BLaER1 treated with 17β-estradiol and CSF1 and Interleukin-3, amounts not matched to agents 10 nM and 100 nM (cell line): Measurements from ENCODE around the gene RSF1.
A peak's percentile ranks its signal among the peaks of the same experiment; 100 is the strongest.
"Not testable (repeated sequence)": the region's sequence is repeated elsewhere in the genome, so short reads cannot be mapped to it uniquely, and the experiment has no call there.

ENCODE experiments used
- H3K27ac ChIP-seq, 11 experiments: shearing (Covaris generic); formaldehyde crosslinking; 2 replicates each; pipeline ENCODE4 v1.8.1; 2022
- H3K27me3 ChIP-seq, 11 experiments: shearing (Covaris generic); formaldehyde crosslinking; 2 replicates each; pipeline ENCODE4 v1.8.1; 2022
- H3K36me3 ChIP-seq, 11 experiments: shearing (Covaris generic); formaldehyde crosslinking; 2 replicates each; pipeline ENCODE4 v1.8.1; 2022
- H3K4me1 ChIP-seq, 10 experiments: shearing (Covaris generic); formaldehyde crosslinking; 2 replicates each; pipeline ENCODE4 v1.8.1; 2022
- H3K4me2 ChIP-seq, 11 experiments: shearing (Covaris generic); formaldehyde crosslinking; 2 replicates each; pipeline ENCODE4 v1.8.1; 2022
- H3K4me3 ChIP-seq, 10 experiments: shearing (Covaris generic); formaldehyde crosslinking; 2 replicates each; pipeline ENCODE4 v1.8.1; 2022
- H3K9ac ChIP-seq, 11 experiments: shearing (Covaris generic); formaldehyde crosslinking; 2 replicates each; pipeline ENCODE4 v1.8.1; 2022
- H3K9me3 ChIP-seq, 11 experiments: shearing (Covaris generic); formaldehyde crosslinking; replicated peaks in 1 of 11; 2 replicates each; pipeline ENCODE4 v1.8.1; 2022
- H4K20me1 ChIP-seq, 11 experiments: shearing (Covaris generic); formaldehyde crosslinking; 2 replicates each; pipeline ENCODE4 v1.8.1; 2022
- Cebpa-rat ChIP-seq, 11 experiments: shearing (Covaris generic); IDR thresholded peaks; 2 replicates each; pipeline ENCODE4 v1.8.1; 2022

The RSF1 gene

DNA sequence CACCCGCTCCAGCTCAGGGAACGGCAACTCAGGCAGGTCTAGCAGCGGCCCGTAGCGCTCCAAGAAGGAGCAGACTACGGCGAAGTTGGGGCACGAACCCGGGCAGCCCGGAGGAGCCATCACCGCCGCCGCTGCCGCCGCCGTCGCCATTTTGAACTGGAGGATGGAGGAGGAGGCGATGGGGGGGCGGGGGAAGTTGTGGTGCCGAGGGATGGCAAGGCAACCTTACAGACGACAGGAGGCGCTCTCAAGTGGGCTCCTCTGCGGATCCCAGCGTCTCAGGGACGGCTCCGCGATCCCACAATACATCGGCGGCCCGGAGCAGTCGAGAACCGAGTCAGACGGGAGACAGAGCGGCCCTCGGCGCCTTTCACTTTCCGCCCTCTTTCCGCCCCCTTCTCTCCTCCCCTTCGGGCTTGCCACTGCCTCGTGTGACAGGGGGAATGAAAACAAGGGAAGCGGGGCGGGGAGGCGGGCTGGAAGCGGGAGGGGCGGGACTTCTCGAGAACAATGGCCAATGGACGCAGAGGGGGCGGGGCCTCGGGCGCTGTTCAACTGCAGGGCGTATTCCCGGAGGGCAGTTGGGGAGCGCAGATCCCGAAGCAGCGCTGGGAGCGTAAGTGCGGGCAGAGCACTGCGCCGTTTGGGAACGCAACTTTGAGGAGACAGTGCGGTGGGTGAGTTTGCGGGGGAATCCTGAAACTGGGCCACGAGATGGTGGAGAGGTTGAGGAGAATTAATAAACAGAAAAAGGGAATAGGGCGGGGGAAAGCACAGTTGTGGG, at the start of gene RSF1, which contains the start of gene AAMDC:
Gene RSF1, minus strand, starts transcription at position 158 of the 784 bp plus-strand sequence. Its CDS starts 8 bp downstream, at position 150.
Gene AAMDC, plus strand, starts transcription at position 580 of the 784 bp plus-strand sequence. CDS start 21,353 bp downstream, outside the sequence.
- H3K4me2 ChIP-seq = peak within 1 kb of the TSS; percentile 89 to 99 (median 96)
- no peak for TF ChIP-seq Cebpa-rat (IDR thresholded peaks at IDR 0.05)
- peak within 1 kb of the TSS; percentile 95 to 100 (median 100) for H3K4me3 ChIP-seq

DNA sequence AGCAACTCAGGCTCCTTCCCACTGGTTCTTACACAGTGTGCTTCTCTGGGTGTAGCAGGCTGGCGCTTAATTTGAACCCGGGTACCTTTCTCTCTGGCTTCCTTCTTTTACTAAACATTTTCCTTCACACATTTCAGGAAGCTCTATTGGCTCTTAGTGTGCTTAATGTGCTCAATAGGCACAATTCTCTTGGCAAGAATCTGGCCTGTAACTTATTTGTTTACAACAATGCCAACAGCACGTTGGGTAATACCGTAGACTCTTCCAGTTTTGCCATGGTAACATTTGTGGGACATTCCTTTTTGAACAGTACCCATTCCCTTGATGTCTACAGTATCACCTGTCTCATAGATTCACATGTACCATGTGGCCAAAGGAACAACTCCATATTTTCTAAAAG, 48.2 kb upstream of the RSF1 start:
- Histone ChIP-seq H4K20me1 (no peaks in the 10 kb centered on the region), H3K9ac (no peak overlapping the region), H3K4me3 (no peak overlapping the region), H3K4me1 (no peaks in the 10 kb centered on the region), H3K27ac (no peak overlapping the region), H3K27me3 (no peaks in the 10 kb centered on the region), H3K36me3 (peaks cover 26 to 61% (median 45%) of the 10 kb centered on the region in 11 experiments), H3K9me3 (no peaks in the 10 kb centered on the region), H3K4me2 (no peak overlapping the region)
- no peak for TF ChIP-seq Cebpa-rat (IDR thresholded peaks at IDR 0.05)

More for the DNA sequence above, at the start of gene RSF1, which contains the start of gene AAMDC:
- Histone ChIP-seq H4K20me1 (peaks cover 23 to 43% (median 36%) of the 10 kb centered on the region in 11 experiments), H3K27ac (peak within 1 kb of the TSS; percentile 78 to 98 (median 96)), H3K9ac (peak within 1 kb of the TSS; percentile 93 to 99 (median 98)), H3K36me3 (peaks cover 0 to 24% (median 11%) of the 10 kb centered on the region in 11 experiments; a peak in 10 of 22 replicates), H3K27me3 (peaks cover 0 to 17% (median 9%) of the 10 kb centered on the region in 11 experiments; a peak in 11 of 22 replicates), H3K4me1 (peaks cover 20 to 51% (median 27%) of the 10 kb centered on the region in 10 experiments), H3K9me3 (peaks cover 0 to 5% (median under 1%) of the 10 kb centered on the region in 11 experiments; a peak in 6 of 22 replicates)

DNA sequence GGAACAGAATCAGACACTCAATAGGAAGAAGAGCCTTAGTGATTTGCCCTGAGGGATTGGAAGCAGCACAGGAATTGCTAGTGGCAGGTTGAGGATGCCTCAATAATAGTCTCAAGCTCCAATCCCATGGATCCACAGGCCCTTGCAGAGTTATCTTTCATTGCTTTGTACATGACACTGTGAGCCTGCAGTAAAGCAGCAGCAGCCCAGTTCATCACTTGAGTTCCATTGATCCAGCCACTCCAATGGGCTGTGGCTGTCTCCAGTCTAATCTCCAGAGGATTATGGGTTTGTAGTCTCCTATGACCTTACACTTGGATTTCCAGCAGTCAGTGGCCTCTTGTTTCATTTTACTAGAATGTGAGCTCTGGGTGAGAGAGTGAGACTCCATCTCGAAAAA, 45.8 kb upstream of the RSF1 start:
- no peaks in the 10 kb centered on the region for H4K20me1 ChIP-seq
- H3K4me2 ChIP-seq = no peak overlapping the region
- no peak overlapping the region for H3K27ac ChIP-seq
- no peaks in the 10 kb centered on the region for H3K9me3 ChIP-seq
- TF ChIP-seq Cebpa-rat (IDR thresholded peaks at IDR 0.05) = no peak
- no peak overlapping the region for H3K4me3 ChIP-seq
- H3K4me1 ChIP-seq = no peaks in the 10 kb centered on the region
- H3K36me3 ChIP-seq = peaks cover 12 to 45% (median 32%) of the 10 kb centered on the region in 11 experiments
- H3K27me3 ChIP-seq = no peaks in the 10 kb centered on the region
- no peak overlapping the region for H3K9ac ChIP-seq

GRCh38 chr11:77865805-77866204, 45.3 kb upstream of the RSF1 start:
- H3K27me3 ChIP-seq = no peaks in the 10 kb centered on the region
- H3K9ac ChIP-seq = no peak overlapping the region
- no peak overlapping the region for H3K27ac ChIP-seq
- H3K36me3 ChIP-seq = peaks cover 12 to 43% (median 29%) of the 10 kb centered on the region in 11 experiments
- H4K20me1 ChIP-seq = no peaks in the 10 kb centered on the region
- H3K4me2 ChIP-seq = no peak overlapping the region
- no peak for TF ChIP-seq Cebpa-rat (IDR thresholded peaks at IDR 0.05)
- no peaks in the 10 kb centered on the region for H3K4me1 ChIP-seq
- no peaks in the 10 kb centered on the region for H3K9me3 ChIP-seq
- no peak overlapping the region for H3K4me3 ChIP-seq

GRCh38 chr11:77861444-77861843, 40.9 kb upstream of the RSF1 start:
- not testable (repeated sequence) for H4K20me1 ChIP-seq, H3K4me1 ChIP-seq, H3K9ac ChIP-seq, H3K4me3 ChIP-seq, H3K27me3 ChIP-seq, H3K27ac ChIP-seq, H3K4me2 ChIP-seq
- peaks cover 8 to 36% (median 24%) of the 10 kb centered on the region in 11 experiments; a peak in 19 of 22 replicates for H3K36me3 ChIP-seq
- peaks cover 7 to 15% (median 12%) of the 10 kb centered on the region in 11 experiments for H3K9me3 ChIP-seq

- H3K4me2 ChIP-seq, H3K9ac ChIP-seq, H3K4me3 ChIP-seq, H3K27ac ChIP-seq, H3K4me1 ChIP-seq, H3K27me3 ChIP-seq, H4K20me1 ChIP-seq: not testable (repeated sequence)
- H3K9me3 ChIP-seq = peaks cover 42 to 49% (median 47%) of the 10 kb centered on the region in 11 experiments
- H3K36me3 ChIP-seq = peaks cover 40 to 61% (median 51%) of the 10 kb centered on the region in 11 experiments
Measured at GRCh38 chr11:77857906-77858457, 37.5 kb upstream of the RSF1 start.

GRCh38 chr11:77854838-77855237, 34.3 kb upstream of the RSF1 start:
- peaks cover 48 to 74% (median 61%) of the 10 kb centered on the region in 11 experiments for H3K36me3 ChIP-seq

DNA sequence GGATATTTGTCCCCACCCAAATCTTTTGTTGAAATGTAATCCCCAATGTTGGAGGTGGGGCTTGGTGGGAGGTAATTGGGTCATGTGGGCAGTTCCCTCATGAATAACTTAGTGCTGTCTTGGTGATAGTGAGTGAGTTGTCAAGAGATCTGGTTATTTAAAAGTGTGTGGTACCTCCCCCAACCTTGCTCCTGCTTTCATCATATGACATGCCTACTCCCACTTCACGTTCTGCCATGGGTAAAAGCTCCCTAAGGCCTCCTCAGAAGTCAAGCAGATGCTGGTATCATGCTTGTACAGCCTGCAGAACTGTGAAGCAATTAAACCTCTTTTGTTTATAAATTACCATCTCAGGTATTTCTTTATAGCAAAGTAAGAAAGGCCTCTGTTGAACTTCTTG, 31.0 kb upstream of the RSF1 start:
- H3K4me3 ChIP-seq = no peak overlapping the region
- no peak overlapping the region for H3K4me2 ChIP-seq
- H3K27me3 ChIP-seq = no peaks in the 10 kb centered on the region
- no peak overlapping the region for H3K27ac ChIP-seq
- H4K20me1 ChIP-seq = no peaks in the 10 kb centered on the region
- H3K4me1 ChIP-seq = peaks cover 0 to 8% (median 0%) of the 10 kb centered on the region in 10 experiments; a peak in 4 of 20 replicates
- H3K9me3 ChIP-seq = peaks cover 42 to 51% (median 44%) of the 10 kb centered on the region in 11 experiments
- TF ChIP-seq Cebpa-rat (IDR thresholded peaks at IDR 0.05) = no peak
- H3K36me3 ChIP-seq = peaks cover 44 to 85% (median 72%) of the 10 kb centered on the region in 11 experiments
- H3K9ac ChIP-seq = no peak overlapping the region

More at GRCh38 chr11:77854838-77855237, 34.3 kb upstream of the RSF1 start:
- Histone ChIP-seq H3K4me1 (no peaks in the 10 kb centered on the region), H3K4me3 (peak overlapping the region in 7 of 10 experiments; percentile 3 to 44 (median 19); a peak in 7 of 20 replicates), H3K4me2 (no peak overlapping the region), H3K9me3 (peaks cover 45 to 61% (median 50%) of the 10 kb centered on the region in 11 experiments), H3K27me3 (no peaks in the 10 kb centered on the region), H3K9ac (no peak overlapping the region), H3K27ac (no peak overlapping the region), H4K20me1 (no peaks in the 10 kb centered on the region)
- no peak for TF ChIP-seq Cebpa-rat (IDR thresholded peaks at IDR 0.05)

GRCh38 chr11:77843700-77844099, 23.2 kb upstream of the RSF1 start:
- H3K4me3 ChIP-seq, H3K27ac ChIP-seq, H4K20me1 ChIP-seq, H3K4me2 ChIP-seq, H3K9ac ChIP-seq, H3K27me3 ChIP-seq: not testable (repeated sequence)
- H3K4me1 ChIP-seq = peaks cover 0 to 26% (median 2%) of the 10 kb centered on the region in 10 experiments; a peak in 6 of 20 replicates
- H3K36me3 ChIP-seq = peaks cover 38 to 70% (median 58%) of the 10 kb centered on the region in 11 experiments
- peaks cover 29 to 53% (median 39%) of the 10 kb centered on the region in 11 experiments for H3K9me3 ChIP-seq
